Measurements from ENCODE around the gene CEP20. TPM values are rescaled to one million over a fixed set of nuclear protein-coding genes. Genes with fewer than 3 reads are reported as not detected.

CEP20 gene
- total RNA-seq, 1 donor = 55.8 TPM

DNA sequence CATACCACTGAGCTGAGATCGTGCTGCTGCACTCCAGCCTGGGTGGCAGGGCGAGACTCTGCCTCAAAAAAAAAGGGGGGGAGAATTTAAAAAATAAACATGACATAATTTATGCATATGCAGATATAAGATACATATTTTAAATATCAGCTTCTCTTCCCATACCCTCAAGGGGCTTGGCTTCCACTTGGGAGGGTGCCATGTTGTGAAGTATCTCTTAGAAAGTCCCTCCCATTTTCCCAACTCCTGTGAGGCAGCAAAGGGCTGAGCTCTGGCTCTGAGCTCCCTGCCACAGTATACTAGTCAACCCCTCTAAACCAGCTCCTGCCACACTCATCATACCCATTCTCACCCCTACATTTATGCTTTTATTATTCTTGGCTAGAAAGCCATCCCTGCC is 71.0 kb downstream of the CEP20 start:
- TF ChIP-seq, protein P1, sequence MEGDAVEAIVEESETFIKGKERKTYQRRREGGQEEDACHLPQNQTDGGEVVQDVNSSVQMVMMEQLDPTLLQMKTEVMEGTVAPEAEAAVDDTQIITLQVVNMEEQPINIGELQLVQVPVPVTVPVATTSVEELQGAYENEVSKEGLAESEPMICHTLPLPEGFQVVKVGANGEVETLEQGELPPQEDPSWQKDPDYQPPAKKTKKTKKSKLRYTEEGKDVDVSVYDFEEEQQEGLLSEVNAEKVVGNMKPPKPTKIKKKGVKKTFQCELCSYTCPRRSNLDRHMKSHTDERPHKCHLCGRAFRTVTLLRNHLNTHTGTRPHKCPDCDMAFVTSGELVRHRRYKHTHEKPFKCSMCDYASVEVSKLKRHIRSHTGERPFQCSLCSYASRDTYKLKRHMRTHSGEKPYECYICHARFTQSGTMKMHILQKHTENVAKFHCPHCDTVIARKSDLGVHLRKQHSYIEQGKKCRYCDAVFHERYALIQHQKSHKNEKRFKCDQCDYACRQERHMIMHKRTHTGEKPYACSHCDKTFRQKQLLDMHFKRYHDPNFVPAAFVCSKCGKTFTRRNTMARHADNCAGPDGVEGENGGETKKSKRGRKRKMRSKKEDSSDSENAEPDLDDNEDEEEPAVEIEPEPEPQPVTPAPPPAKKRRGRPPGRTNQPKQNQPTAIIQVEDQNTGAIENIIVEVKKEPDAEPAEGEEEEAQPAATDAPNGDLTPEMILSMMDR (IDR thresholded peaks at IDR 0.05; ENCODE audit: insufficient read depth, low read length) = no peak
- H3K4me3 ChIP-seq (ENCODE audit: low read depth, low read length) = no peak overlapping the region
- DNase-seq (ENCODE audit: low read depth) = no peak

DNA sequence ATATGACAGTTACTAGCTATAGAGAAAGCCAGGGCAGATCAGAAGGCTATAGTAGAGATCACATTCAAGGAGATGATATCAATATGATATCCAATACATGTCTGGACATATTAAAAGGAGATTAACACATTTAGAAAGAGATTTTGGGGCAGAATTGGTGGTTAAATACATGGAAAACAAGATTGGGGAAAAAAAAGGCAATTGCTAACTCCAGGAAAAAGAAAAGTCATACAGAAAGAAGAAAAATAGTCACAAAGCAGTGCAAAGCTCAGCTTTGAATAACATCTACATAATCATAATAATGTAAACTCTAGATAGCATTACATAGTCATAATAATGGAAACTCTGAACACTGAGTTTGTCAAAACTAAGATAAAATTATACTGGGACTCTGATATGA is 72.2 kb downstream of the CEP20 start:
- TF ChIP-seq, protein P1 (IDR thresholded peaks at IDR 0.05; ENCODE audit: insufficient read depth, low read length) = no peak
- no peak overlapping the region for H3K4me3 ChIP-seq (ENCODE audit: low read depth, low read length)
- no peak for DNase-seq (ENCODE audit: low read depth)

Small RNA genes within 50 kb of the gene (small RNA-seq; reads per million reads assigned to genes)
- not detected for gene RNU6-213P

Other genes starting within 250 kb of the CEP20 start
- 27.1 and 74.8 TPM in 2 replicates for gene MARF1, start 245.4 kb downstream of the CEP20 start, total RNA-seq (ENCODE audit: low replicate concordance)
- gene NDE1, start 238.4 kb downstream of the CEP20 start, total RNA-seq (ENCODE audit: low replicate concordance) = 17.5 and 38.9 TPM in 2 replicates
- gene MYH11, start 31.6 kb downstream of the CEP20 start, total RNA-seq (ENCODE audit: low replicate concordance) = 0.57 TPM in 1 of 2 replicates, not detected in the other
- gene ABCC1, start 61.0 kb upstream of the CEP20 start, total RNA-seq (ENCODE audit: low replicate concordance) = 34.6 and 46.2 TPM in 2 replicates